HEK293 (cell line): ENCODE results near the gene CDAN1.
"Not testable (repeated sequence)": the region's sequence is repeated elsewhere in the genome, so short reads cannot be mapped to it uniquely, and the experiment has no call there.

Experiments
- CTCF ChIA-PET: fragments of 350-600 bp; formaldehyde crosslinking; extraction: SDS; loops from one replicate; lab custom pipeline; 2021; ENCODE audit warnings: antibody characterized with exemption; lab: Yijun Ruan, JAX
- POLR2A ChIA-PET: fragments of 300-600 bp; formaldehyde crosslinking; extraction: SDS; loops from one replicate; lab custom pipeline; 2020; ENCODE audit warnings: antibody characterized with exemption, inconsistent platforms; lab: Yijun Ruan, JAX
- H3K27ac ChIP-seq: fragments of 200-500 bp; sonication (Bioruptor generic); 2 replicates; pipeline ENCODE4 v1.5.1; 2014; ENCODE audit warnings: low read depth, low read length, control low read depth, inconsistent platforms; ENCODE audit errors: extremely low read depth
- H3K36me3 ChIP-seq, 2 experiments: fragments of 200-500 bp in 1 of 2; sonication (Bioruptor generic) in 1 of 2; 1 replicate in 1 of 2; 2 replicates in 1 of 2; pipeline ENCODE4 v1.5.1; 2014 to 2017; ENCODE audit warnings: inconsistent platforms in 2 of 2, low read length in 2 of 2; ENCODE audit not compliant: control insufficient read depth in 2 of 2, insufficient read depth in 1 of 2
- H3K4me1 ChIP-seq: fragments of 200-500 bp; sonication (Bioruptor generic); 2 replicates; pipeline ENCODE4 v1.5.1; 2014; ENCODE audit warnings: mild to moderate bottlenecking, low read length, inconsistent platforms; ENCODE audit not compliant: control insufficient read depth, insufficient read depth
- H3K4me3 ChIP-seq: 2 replicates; pipeline ENCODE4 v1.5.1; 2011; ENCODE audit warnings: low read depth, mild to moderate bottlenecking, control low read depth, low read length, moderate library complexity
- H3K9me3 ChIP-seq: fragments of 200-500 bp; sonication (Bioruptor generic); 2 replicates; pipeline ENCODE4 v1.5.1; 2014; ENCODE audit warnings: low read depth, low read length, inconsistent platforms; ENCODE audit not compliant: control insufficient read depth, insufficient read depth
- PRDM1 ChIP-seq: fragments of 450-650 bp; formaldehyde crosslinking; IDR thresholded peaks from 2 replicates; pipeline ENCODE4; 2016; ENCODE audit warnings: missing biosample characterization, missing genetic modification characterization
- SP2 ChIP-seq: fragments of 450-650 bp; formaldehyde crosslinking; IDR thresholded peaks from 2 replicates; pipeline ENCODE4 v1.5.1; 2016; ENCODE audit warnings: missing biosample characterization, missing genetic modification characterization
- TRIM28 ChIP-seq: IDR thresholded peaks from 2 replicates; pipeline ENCODE4 v1.6.1; 2011; ENCODE audit warnings: low read length, control low read depth, borderline replicate concordance
- ZFHX2 ChIP-seq: fragments of 450-650 bp; formaldehyde crosslinking; conservative IDR thresholded peaks from 2 replicates; pipeline ENCODE4 v1.5.1; 2016; ENCODE audit warnings: missing biosample characterization, missing genetic modification characterization
- ZNF202 ChIP-seq: fragments of 450-650 bp; formaldehyde crosslinking; IDR thresholded peaks from 2 replicates; pipeline ENCODE4 v1.5.1; 2016; ENCODE audit warnings: missing biosample characterization, missing genetic modification characterization, borderline replicate concordance
- ZNF266 ChIP-seq: fragments of 450-650 bp; formaldehyde crosslinking; IDR thresholded peaks from 2 replicates; pipeline ENCODE4 v1.5.1; 2016; ENCODE audit warnings: missing biosample characterization, missing genetic modification characterization, low read depth
- ZNF341 ChIP-seq: fragments of 450-650 bp; formaldehyde crosslinking; IDR thresholded peaks from 2 replicates; pipeline ENCODE4; 2016; ENCODE audit warnings: low read depth, missing biosample characterization, missing genetic modification characterization
- ZNF555 ChIP-seq: fragments of 450-650 bp; formaldehyde crosslinking; conservative IDR thresholded peaks from 2 replicates; pipeline ENCODE4 v1.5.1; 2017; ENCODE audit warnings: missing biosample characterization, mild to moderate bottlenecking, missing genetic modification characterization, inconsistent platforms
- ZNF558 ChIP-seq: fragments of 450-650 bp; formaldehyde crosslinking; IDR thresholded peaks from 2 replicates; pipeline ENCODE4 v1.5.1; 2016; ENCODE audit warnings: missing biosample characterization, missing genetic modification characterization
- ZNF571 ChIP-seq: fragments of 450-650 bp; formaldehyde crosslinking; IDR thresholded peaks from 2 replicates; pipeline ENCODE4 v1.5.0; 2017; ENCODE audit warnings: missing biosample characterization, missing genetic modification characterization
- ZNF654 ChIP-seq: fragments of 450-650 bp; formaldehyde crosslinking; IDR thresholded peaks from 2 replicates; pipeline ENCODE4 v1.5.1; 2016; ENCODE audit warnings: low read depth, missing biosample characterization, missing genetic modification characterization
- ZNF658 ChIP-seq: fragments of 450-650 bp; formaldehyde crosslinking; IDR thresholded peaks from 2 replicates; pipeline ENCODE4; 2016; ENCODE audit warnings: missing biosample characterization, missing genetic modification characterization
- ZNF776 ChIP-seq: fragments of 450-650 bp; formaldehyde crosslinking; IDR thresholded peaks from 2 replicates; pipeline ENCODE4 v1.5.0; 2017; ENCODE audit warnings: missing biosample characterization, missing genetic modification characterization, borderline replicate concordance
- ZNF791 ChIP-seq: fragments of 450-650 bp; formaldehyde crosslinking; IDR thresholded peaks from 2 replicates; pipeline ENCODE4 v1.5.1; 2016; ENCODE audit warnings: missing biosample characterization, missing genetic modification characterization
- TF ChIP-seq, protein P1 (sequence below): fragments of 450-650 bp; formaldehyde crosslinking; IDR thresholded peaks from 2 replicates; pipeline ENCODE4 v1.5.1; 2017; ENCODE audit warnings: missing biosample characterization, missing genetic modification characterization
- TF ChIP-seq, protein P2 (sequence below): fragments of 450-650 bp; formaldehyde crosslinking; IDR thresholded peaks from 2 replicates; pipeline ENCODE4 v1.5.1; 2017; ENCODE audit warnings: missing biosample characterization, missing genetic modification characterization
- TF ChIP-seq, protein P3 (sequence below): IDR thresholded peaks from 2 replicates; pipeline ENCODE4 v1.6.1; 2011; ENCODE audit warnings: mild to moderate bottlenecking, low read depth, low read length, borderline replicate concordance
- TF ChIP-seq, protein P4 (sequence below): fragments of 450-650 bp; formaldehyde crosslinking; IDR thresholded peaks from 2 replicates; pipeline ENCODE4 v1.5.0; 2017; ENCODE audit warnings: missing biosample characterization, missing genetic modification characterization, borderline replicate concordance

CDAN1 gene

DNA sequence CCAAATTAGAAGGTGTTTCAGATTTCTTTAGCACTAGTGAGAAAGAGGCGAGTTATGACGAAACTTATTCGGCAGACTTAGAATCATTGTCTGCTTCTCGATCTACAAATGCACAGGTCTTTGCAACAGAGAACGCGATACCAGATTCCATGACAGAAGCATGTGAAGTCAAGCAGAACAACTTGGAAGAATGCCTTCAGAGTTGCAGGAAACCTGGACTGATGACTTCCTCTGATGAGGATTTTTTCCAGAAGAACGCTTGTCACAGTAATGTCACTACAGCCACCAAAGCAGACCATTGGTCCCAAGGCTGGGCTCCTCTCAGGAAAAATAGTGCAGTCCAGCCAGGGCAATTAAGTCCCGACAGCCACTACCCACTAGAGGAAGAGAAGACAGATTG is 50.6 kb downstream of the CDAN1 start (continued):
- TF ChIP-seq PRDM1 (no peak), ZNF658 (no peak)
- TF ChIP-seq, all 188 proteins: peak for 0

DNA sequence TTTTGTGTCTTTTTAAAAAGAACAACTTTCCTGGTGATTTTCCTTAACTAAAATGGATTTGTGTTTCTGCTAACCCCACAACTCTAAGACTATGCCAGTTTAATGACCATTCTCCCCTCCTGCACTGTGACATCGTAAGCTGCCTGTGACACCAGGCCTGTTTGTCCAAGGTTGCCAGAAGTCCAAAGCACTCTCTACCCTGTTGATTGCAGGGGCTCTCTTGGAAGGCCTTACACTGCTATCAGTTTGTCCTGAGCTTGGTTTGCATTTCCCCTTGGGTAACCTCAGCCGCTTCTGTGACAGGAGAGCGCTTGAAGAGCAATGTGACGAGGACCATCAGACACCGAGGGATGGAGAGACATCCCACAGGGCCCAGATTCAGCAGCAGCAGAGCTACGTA is 55.8 kb downstream of the CDAN1 start:
- H3K9me3 ChIP-seq: no peaks in the 10 kb centered on the region
- TF ChIP-seq ZNF202 (tag by site-specific recombination): no peak
- TF ChIP-seq, protein P1, sequence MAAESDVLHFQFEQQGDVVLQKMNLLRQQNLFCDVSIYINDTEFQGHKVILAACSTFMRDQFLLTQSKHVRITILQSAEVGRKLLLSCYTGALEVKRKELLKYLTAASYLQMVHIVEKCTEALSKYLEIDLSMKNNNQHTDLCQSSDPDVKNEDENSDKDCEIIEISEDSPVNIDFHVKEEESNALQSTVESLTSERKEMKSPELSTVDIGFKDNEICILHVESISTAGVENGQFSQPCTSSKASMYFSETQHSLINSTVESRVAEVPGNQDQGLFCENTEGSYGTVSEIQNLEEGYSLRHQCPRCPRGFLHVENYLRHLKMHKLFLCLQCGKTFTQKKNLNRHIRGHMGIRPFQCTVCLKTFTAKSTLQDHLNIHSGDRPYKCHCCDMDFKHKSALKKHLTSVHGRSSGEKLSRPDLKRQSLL (tag by site-specific recombination): no peak
- TF ChIP-seq, protein P2, sequence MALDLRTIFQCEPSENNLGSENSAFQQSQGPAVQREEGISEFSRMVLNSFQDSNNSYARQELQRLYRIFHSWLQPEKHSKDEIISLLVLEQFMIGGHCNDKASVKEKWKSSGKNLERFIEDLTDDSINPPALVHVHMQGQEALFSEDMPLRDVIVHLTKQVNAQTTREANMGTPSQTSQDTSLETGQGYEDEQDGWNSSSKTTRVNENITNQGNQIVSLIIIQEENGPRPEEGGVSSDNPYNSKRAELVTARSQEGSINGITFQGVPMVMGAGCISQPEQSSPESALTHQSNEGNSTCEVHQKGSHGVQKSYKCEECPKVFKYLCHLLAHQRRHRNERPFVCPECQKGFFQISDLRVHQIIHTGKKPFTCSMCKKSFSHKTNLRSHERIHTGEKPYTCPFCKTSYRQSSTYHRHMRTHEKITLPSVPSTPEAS: no peak
- TF ChIP-seq TRIM28: no peak
- no peak for TF ChIP-seq ZFHX2 (tag by site-specific recombination)
- TF ChIP-seq, protein P3, sequence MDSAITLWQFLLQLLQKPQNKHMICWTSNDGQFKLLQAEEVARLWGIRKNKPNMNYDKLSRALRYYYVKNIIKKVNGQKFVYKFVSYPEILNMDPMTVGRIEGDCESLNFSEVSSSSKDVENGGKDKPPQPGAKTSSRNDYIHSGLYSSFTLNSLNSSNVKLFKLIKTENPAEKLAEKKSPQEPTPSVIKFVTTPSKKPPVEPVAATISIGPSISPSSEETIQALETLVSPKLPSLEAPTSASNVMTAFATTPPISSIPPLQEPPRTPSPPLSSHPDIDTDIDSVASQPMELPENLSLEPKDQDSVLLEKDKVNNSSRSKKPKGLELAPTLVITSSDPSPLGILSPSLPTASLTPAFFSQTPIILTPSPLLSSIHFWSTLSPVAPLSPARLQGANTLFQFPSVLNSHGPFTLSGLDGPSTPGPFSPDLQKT: no peak
- TF ChIP-seq ZNF341 (tag by site-specific recombination): no peak
- no peak for TF ChIP-seq ZNF791 (tag by site-specific recombination)
- no peak for TF ChIP-seq ZNF776
- TF ChIP-seq ZNF555 (tag by site-specific recombination): no peak
- no peak for TF ChIP-seq SP2 (tag by site-specific recombination)
- no peak for TF ChIP-seq ZNF654 (tag by site-specific recombination)
- TF ChIP-seq, protein P4, sequence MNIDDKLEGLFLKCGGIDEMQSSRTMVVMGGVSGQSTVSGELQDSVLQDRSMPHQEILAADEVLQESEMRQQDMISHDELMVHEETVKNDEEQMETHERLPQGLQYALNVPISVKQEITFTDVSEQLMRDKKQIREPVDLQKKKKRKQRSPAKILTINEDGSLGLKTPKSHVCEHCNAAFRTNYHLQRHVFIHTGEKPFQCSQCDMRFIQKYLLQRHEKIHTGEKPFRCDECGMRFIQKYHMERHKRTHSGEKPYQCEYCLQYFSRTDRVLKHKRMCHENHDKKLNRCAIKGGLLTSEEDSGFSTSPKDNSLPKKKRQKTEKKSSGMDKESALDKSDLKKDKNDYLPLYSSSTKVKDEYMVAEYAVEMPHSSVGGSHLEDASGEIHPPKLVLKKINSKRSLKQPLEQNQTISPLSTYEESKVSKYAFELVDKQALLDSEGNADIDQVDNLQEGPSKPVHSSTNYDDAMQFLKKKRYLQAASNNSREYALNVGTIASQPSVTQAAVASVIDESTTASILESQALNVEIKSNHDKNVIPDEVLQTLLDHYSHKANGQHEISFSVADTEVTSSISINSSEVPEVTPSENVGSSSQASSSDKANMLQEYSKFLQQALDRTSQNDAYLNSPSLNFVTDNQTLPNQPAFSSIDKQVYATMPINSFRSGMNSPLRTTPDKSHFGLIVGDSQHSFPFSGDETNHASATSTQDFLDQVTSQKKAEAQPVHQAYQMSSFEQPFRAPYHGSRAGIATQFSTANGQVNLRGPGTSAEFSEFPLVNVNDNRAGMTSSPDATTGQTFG (tag by site-specific recombination): no peak
- no peak for TF ChIP-seq ZNF571
- TF ChIP-seq ZNF558 (tag by site-specific recombination): no peak
- TF ChIP-seq ZNF266 (tag by site-specific recombination): no peak
- ChIA-PET CTCF (interaction anchor here (0.7 kb wide), 1 partner anchor 35 kb away, joined by 3 read pairs; no protein-coding TSS in a partner anchor), POLR2A (no interaction called here)
- peaks cover 0 to 69% of the 10 kb centered on the region in 2 experiments; a peak in 1 of 3 replicates for H3K36me3 ChIP-seq
- no peak overlapping the region for H3K4me3 ChIP-seq
- H3K4me1 ChIP-seq: no peaks in the 10 kb centered on the region
- no peak overlapping the region for H3K27ac ChIP-seq

DNA sequence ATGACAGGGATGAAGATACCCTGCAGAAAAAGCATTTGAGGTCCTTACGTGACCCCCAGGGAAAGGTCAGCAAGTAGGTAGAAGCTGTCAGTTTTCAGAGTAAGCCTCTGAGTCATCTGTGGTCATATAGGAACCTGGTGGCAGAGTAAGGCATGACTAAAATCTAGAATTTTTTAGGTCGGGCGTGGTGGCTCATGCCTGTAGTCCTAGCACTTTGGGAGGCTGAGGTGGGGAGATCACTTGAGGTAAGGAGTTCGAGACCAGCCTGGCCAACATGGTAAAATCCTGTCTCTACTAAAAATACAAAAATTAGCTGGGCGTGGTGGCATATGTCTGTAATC is 56.8 kb downstream of the CDAN1 start:
- H3K36me3 ChIP-seq: peaks cover 0 to 69% of the 10 kb centered on the region in 2 experiments; a peak in 1 of 3 replicates
- H3K4me3 ChIP-seq, H3K9me3 ChIP-seq, POLR2A ChIA-PET, H3K4me1 ChIP-seq, H3K27ac ChIP-seq: not testable (repeated sequence)
- CTCF ChIA-PET: interaction anchor here (0.7 kb wide), 1 partner anchor 24 kb away, joined by 3 read pairs; no protein-coding TSS in a partner anchor
